ENCODE data around the gene KLHL10. TPM values are rescaled to one million over a fixed set of nuclear protein-coding genes. Genes with fewer than 3 reads are reported as not detected.

The KLHL10 gene
- total RNA-seq, 1 experiment from 2014 or later = not detected

DNA sequence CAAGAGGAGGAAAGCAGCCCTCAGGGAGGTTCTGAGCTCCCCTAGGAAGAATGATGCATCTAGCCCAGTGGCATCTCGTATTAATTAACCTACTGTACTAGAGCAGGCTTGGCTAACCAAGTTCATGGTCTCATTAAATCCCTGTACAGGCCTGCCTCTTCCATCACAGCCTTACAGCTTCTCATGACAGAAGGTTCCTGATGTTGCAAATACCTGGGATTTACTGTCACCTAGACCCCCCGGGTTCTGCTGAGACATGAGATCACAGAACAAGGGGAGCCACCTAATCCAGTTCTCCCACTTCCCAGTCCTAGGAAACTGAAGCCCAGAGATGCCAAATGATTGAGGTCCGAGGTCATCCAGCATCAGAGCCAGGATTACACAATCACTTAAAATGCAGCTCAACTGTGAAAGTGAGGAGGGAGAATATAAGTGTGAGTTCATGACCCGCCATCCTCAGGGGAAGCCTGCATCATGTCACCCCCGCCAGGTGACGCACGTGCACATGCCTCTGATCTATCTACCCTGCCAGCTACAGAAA is 57.2 kb downstream of the KLHL10 start:
- no peak overlapping the region for H3K27ac ChIP-seq (ENCODE audit: low read length)
- ATAC-seq = no peak
- ChIA-PET POLR2A (ENCODE audit: unreplicated experiment) (interaction anchor here (0.6 kb wide), 1 partner anchor 14 kb away, joined by 3 read pairs; no protein-coding TSS in a partner anchor), CTCF (no interaction called here)
- H3K79me2 ChIP-seq (ENCODE audit: low read length) = no peaks in the 10 kb centered on the region
- peaks cover 23% of the 10 kb centered on the region for H3K36me3 ChIP-seq (ENCODE audit: low read depth, low read length)
- no peak overlapping the region for H3K4me2 ChIP-seq (ENCODE audit: low read length)
- no peak overlapping the region for H3K4me3 ChIP-seq (ENCODE audit: low read length)
- intact Hi-C loops (cut with micrococcal nuclease) = no loop called here
- H3K9me3 ChIP-seq (ENCODE audit: low read length) = no peaks in the 10 kb centered on the region
- H3K9ac ChIP-seq (ENCODE audit: low read length) = no peak overlapping the region
- no peaks in the 10 kb centered on the region for H3F3A ChIP-seq (ENCODE audit: low read length, unreplicated experiment)
- H3K27me3 ChIP-seq (ENCODE audit: low read length) = no peaks in the 10 kb centered on the region
- BruUV-seq (replicated peaks) = no TSS peak
- no peaks in the 10 kb centered on the region for H4K20me1 ChIP-seq (ENCODE audit: low read length)
- no peak overlapping the region for H2AFZ ChIP-seq (ENCODE audit: low read length)
- no peak for TF ChIP-seq EZH2phosphoT487 (IDR thresholded peaks at IDR 0.05; ENCODE audit: borderline replicate concordance, low read length)
- TF ChIP-seq, protein P1, sequence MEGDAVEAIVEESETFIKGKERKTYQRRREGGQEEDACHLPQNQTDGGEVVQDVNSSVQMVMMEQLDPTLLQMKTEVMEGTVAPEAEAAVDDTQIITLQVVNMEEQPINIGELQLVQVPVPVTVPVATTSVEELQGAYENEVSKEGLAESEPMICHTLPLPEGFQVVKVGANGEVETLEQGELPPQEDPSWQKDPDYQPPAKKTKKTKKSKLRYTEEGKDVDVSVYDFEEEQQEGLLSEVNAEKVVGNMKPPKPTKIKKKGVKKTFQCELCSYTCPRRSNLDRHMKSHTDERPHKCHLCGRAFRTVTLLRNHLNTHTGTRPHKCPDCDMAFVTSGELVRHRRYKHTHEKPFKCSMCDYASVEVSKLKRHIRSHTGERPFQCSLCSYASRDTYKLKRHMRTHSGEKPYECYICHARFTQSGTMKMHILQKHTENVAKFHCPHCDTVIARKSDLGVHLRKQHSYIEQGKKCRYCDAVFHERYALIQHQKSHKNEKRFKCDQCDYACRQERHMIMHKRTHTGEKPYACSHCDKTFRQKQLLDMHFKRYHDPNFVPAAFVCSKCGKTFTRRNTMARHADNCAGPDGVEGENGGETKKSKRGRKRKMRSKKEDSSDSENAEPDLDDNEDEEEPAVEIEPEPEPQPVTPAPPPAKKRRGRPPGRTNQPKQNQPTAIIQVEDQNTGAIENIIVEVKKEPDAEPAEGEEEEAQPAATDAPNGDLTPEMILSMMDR (conservative IDR thresholded peaks at IDR 0.05; ENCODE audit: low read depth, low read length) = no peak
- no peak for TF ChIP-seq EZH2 (IDR thresholded peaks at IDR 0.05; ENCODE audit: low read length, unreplicated experiment)
- H3K4me1 ChIP-seq (ENCODE audit: insufficient read depth, low read length) = no peaks in the 10 kb centered on the region
- peak; percentile 30 for DNase-seq
- no peaks in the 10 kb centered on the region for H3K9me2 ChIP-seq (replicated peaks; ENCODE audit: low read length)

DNA sequence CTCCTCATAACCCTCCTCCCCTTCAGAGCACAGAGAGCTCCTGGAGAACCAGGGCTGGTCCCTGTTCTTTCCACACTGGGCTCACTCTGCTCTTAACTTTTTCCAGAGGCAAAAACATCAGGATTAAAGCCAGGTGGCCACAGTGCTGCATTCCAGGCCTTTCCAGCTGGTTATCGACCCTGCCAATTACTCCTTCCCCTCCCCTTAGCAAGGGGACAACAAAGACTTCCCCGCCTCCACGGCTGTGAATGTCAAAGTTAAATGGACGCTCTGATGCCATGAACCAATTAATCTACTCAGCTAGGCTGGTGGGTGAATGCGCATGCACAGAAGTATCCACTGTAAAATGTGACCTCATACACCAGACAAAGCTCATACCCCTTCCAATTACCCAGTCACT is 58.0 kb downstream of the KLHL10 start:
- no peak for ATAC-seq
- no peaks in the 10 kb centered on the region for H4K20me1 ChIP-seq (ENCODE audit: low read length)
- H3K9me2 ChIP-seq (replicated peaks; ENCODE audit: low read length) = no peaks in the 10 kb centered on the region
- no peaks in the 10 kb centered on the region for H3K27me3 ChIP-seq (ENCODE audit: low read length)
- H3K4me2 ChIP-seq (ENCODE audit: low read length) = no peak overlapping the region
- H3K4me1 ChIP-seq (ENCODE audit: insufficient read depth, low read length) = no peaks in the 10 kb centered on the region
- peaks cover 21% of the 10 kb centered on the region for H3K36me3 ChIP-seq (ENCODE audit: low read depth, low read length)
- H3K4me3 ChIP-seq (ENCODE audit: low read length) = no peak overlapping the region
- no peaks in the 10 kb centered on the region for H3F3A ChIP-seq (ENCODE audit: low read length, unreplicated experiment)
- H3K27ac ChIP-seq (ENCODE audit: low read length) = no peak overlapping the region
- no peaks in the 10 kb centered on the region for H3K9me3 ChIP-seq (ENCODE audit: low read length)
- H3K79me2 ChIP-seq (ENCODE audit: low read length) = no peaks in the 10 kb centered on the region
- TF ChIP-seq EZH2 (IDR thresholded peaks at IDR 0.05; ENCODE audit: low read length, unreplicated experiment) = no peak
- TF ChIP-seq EZH2phosphoT487 (IDR thresholded peaks at IDR 0.05; ENCODE audit: borderline replicate concordance, low read length) = no peak
- TF ChIP-seq, protein P1 (conservative IDR thresholded peaks at IDR 0.05; ENCODE audit: low read depth, low read length) = no peak
- POLR2A ChIA-PET (ENCODE audit: unreplicated experiment) = no interaction called here
- H2AFZ ChIP-seq (ENCODE audit: low read length) = no peak overlapping the region
- CTCF ChIA-PET = no interaction called here
- DNase-seq = no peak
- BruUV-seq (replicated peaks) = no TSS peak
- intact Hi-C loops (cut with micrococcal nuclease) = no loop called here
- no peak overlapping the region for H3K9ac ChIP-seq (ENCODE audit: low read length)

DNA sequence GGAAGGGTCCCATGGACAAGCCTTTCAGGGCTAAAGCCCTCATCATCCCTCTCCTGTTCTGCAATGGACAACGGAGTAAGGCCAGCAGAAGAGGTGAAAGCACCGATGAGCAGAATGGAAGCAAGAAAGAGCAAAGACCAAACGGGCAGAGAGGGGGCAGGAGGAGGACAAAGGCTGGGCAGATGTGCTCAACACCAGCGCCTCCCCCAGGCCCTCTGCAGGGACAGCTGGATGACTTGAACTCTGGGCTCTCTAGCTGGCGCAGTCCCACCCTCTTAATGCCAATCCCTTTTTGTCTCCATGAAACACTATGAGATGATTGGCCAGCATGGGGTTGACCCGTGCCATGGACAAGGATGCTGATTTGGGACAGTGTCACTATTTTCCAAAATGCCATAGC is 59.1 kb downstream of the KLHL10 start:
- no peak overlapping the region for H3K4me3 ChIP-seq (ENCODE audit: low read length)
- ChIA-PET POLR2A (ENCODE audit: unreplicated experiment) (no interaction called here), CTCF (no interaction called here)
- no peaks in the 10 kb centered on the region for H4K20me1 ChIP-seq (ENCODE audit: low read length)
- no peaks in the 10 kb centered on the region for H3K79me2 ChIP-seq (ENCODE audit: low read length)
- peaks cover 16% of the 10 kb centered on the region for H3K36me3 ChIP-seq (ENCODE audit: low read depth, low read length)
- no peaks in the 10 kb centered on the region for H3K4me1 ChIP-seq (ENCODE audit: insufficient read depth, low read length)
- intact Hi-C loops (cut with micrococcal nuclease) = no loop called here
- H3K9ac ChIP-seq (ENCODE audit: low read length) = no peak overlapping the region
- ATAC-seq (no peak), DNase-seq (no peak)
- H3K27me3 ChIP-seq (ENCODE audit: low read length) = no peaks in the 10 kb centered on the region
- H3K9me3 ChIP-seq (ENCODE audit: low read length) = no peaks in the 10 kb centered on the region
- TF ChIP-seq, protein P1 (conservative IDR thresholded peaks at IDR 0.05; ENCODE audit: low read depth, low read length) = 0 out of 2 replicates have a peak, but pooled peaks have one; percentile 9
- TF ChIP-seq EZH2 (IDR thresholded peaks at IDR 0.05; ENCODE audit: low read length, unreplicated experiment) = no peak
- no peak overlapping the region for H3K4me2 ChIP-seq (ENCODE audit: low read length)
- no TSS peak for BruUV-seq (replicated peaks)
- H3K27ac ChIP-seq (ENCODE audit: low read length) = no peak overlapping the region
- H3F3A ChIP-seq (ENCODE audit: low read length, unreplicated experiment) = no peaks in the 10 kb centered on the region
- H2AFZ ChIP-seq (ENCODE audit: low read length) = no peak overlapping the region
- no peaks in the 10 kb centered on the region for H3K9me2 ChIP-seq (replicated peaks; ENCODE audit: low read length)

Measured in PC-3 (cell line).